CD4-positive, alpha-beta T cell treated with Interferon gamma for 1 hour (primary cell): ENCODE results near the gene SPACA7.

Source experiments
- DNase-seq: peaks from one replicate; pipeline ENCODE4 v3.0.0-alpha.2; 2020

SPACA7 gene, protein sequence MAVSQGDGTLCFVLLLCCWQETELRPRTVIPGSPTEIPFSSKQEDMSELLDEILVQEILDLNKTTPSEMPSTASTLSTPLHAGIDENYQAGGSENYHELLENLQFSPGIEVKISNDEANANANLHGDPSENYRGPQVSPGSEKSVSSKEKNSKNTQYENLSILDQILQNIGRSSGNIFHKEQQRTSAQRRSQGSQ

GRCh38 chr13:112376050-112376681, at the start of gene SPACA7:
TSS of gene SPACA7 (plus strand) at chr13:112376355. CDS start at chr13:112376386, 31 bp downstream.
- no peak for DNase-seq

GRCh38 chr13:112326821-112327370, 49.3 kb upstream of the SPACA7 start:
- no peak for DNase-seq

GRCh38 chr13:112328936-112329335, 47.2 kb upstream of the SPACA7 start:
- DNase-seq: no peak

- DNase-seq: no peak
These were observed 46.8 kb upstream of the SPACA7 start for GRCh38 chr13:112329376-112329775.

DNA sequence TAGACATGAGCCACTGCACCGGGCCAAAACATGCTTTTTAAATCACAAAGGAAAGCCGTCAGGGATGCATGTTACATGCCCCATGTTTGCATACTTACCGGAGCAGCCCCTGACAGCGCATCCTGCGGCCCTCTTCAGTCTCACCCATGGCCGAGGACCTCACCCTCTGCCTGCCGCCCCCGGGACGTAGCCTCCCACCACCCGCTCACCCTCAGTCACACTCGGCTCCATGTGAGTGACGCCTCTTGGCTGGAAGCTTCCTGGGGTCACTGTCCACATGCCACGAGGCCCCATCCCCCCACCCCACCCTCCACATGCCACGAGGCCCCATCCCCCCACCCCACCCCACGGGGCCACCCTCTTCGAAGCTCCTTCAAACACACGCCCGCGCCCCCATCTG, 46.1 kb upstream of the SPACA7 start:
- no peak for DNase-seq

GRCh38 chr13:112330479-112331381, 45.4 kb upstream of the SPACA7 start:
- DNase-seq: no peak

DNA sequence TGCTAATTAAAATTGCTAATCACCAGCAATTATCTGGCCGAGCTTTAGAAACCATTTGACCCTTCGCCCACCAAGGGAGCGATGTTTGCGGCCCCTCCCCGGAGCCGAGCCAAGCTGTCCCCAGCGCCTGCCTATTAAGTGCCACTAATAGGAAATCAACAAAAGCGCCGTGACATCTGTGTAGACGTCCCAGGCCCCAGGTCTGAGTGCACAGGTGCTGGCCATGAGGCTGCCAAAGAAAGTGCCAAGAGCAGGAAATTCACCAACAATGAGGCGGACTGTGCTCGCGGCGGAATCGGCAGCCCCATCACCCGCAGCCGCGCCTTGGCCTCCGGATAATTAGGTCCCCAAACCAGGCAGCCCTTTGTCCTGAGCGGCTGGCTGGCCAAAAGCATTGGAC, 44.5 kb upstream of the SPACA7 start:
- no peak for DNase-seq

DNA sequence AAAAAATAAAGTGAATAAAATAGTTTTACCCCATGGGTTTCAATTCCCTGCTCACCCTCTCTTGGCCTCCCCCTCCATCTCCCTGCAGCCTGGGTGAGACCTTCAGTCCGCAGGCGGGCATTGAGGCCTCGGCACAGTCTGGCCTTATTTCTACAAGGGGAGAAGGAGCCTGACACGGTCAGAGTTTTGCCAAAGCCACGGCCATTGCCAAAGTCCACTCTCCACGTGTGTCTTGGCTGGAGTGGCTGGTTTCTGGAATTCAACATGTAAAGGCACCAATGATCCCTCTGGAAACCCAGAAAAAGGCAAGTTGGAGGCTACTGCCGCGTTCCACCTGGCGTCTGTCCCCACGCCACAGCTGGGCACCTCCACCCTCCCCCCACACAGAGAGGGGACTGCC, 43.4 kb upstream of the SPACA7 start:
- DNase-seq: no peak

DNA sequence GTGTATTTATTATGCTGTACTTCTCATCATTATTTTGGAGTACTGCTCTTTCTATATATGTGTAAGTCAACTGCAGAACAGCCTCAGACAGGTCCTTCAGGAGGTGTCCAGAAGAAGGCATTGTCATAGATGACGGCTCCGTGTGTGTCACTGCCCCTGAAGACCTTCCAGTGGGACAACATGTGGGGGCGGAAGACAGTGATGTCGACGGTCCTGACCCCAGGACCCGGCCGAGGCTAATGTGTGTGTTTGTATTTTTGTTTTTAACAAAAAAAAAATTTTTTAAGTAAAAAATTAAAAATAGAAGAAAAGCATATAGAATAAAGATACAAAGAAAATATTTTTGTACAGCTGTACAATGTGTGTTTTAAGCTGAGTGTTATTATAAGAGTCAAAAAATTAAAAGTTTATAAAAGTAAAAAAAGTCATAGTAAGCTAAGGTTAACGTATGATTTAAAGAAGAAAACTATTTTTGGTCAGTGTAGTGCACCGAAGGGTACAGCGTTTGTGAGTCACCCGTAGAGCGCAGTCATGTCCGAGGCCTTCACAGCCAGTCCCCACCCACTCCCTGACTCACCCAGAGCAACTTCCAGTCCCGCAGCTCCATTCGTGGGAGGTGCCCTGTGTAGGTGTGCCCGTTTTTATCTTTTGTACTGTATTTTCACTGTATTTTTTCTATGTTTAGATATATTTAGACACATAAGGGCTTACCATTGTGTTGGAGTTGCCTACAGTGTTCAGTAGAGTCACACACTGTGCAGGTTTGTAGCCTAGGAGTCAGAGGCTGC, 42.2 kb upstream of the SPACA7 start:
- no peak for DNase-seq

- no peak for DNase-seq
These were observed 41.0 kb upstream of the SPACA7 start for GRCh38 chr13:112335135-112335534.

DNA sequence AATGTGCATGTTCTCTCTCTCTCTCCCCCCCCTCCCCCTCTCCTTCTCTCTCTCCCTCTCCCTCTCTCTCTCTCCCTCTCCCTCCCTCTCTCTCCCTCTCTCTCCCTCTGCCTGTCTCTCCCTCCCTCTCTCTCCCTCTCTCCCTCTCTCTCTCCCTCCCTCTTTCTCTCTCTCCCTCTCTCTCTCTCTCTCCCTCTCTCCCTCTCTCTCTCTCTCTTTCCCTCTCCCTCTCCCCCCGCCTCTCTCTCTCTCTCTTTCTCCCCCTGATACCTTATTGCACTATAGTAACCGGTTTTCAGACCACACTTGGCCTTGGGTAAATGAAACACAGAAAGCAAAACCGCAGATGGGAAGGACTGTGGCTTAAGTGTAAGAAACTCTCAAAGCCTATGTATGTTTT, 34.7 kb upstream of the SPACA7 start:
- DNase-seq: no peak

DNA sequence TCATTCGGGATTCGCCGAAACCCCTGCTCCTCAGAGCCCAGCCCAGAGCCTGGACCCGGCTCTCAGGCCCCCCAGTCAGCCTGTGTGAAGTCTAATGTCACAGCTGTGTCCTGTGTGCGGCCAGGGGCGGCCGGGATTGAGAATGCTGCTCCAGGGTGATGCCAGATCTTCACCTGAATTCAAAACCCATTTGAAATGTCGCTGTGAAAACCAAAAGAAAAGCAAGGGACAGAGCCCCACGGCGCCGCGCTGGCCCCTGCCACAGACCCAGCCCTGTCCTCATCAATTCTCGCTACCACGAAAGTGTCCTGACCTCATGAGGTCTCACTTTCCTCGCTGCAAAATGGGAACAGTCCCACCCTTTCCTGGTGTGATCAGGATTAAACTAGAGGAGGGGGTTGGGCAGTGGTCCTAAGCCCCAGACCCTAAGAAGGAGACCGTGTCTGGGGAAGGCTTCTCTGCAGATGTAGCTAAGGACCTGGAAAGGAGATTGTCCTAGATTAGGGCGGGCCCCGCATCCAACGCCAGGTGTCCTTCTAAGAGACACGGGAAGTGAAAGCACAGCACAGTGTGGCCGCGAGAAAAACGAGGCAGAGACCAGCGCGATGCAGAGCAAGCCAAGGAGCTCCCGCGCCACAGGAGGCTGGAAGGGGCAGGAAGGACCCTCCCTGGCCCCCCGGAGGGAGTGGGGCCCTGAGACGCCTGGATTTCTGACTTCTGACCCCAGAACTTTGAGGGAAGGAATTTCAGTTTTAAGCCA, 34.0 kb upstream of the SPACA7 start:
- DNase-seq: no peak

GRCh38 chr13:112342841-112343361, 33.3 kb upstream of the SPACA7 start:
- no peak for DNase-seq

GRCh38 chr13:112343591-112343990, 32.6 kb upstream of the SPACA7 start:
- no peak for DNase-seq

- DNase-seq: no peak
These were observed 30.4 kb upstream of the SPACA7 start for GRCh38 chr13:112345826-112346172.

DNA sequence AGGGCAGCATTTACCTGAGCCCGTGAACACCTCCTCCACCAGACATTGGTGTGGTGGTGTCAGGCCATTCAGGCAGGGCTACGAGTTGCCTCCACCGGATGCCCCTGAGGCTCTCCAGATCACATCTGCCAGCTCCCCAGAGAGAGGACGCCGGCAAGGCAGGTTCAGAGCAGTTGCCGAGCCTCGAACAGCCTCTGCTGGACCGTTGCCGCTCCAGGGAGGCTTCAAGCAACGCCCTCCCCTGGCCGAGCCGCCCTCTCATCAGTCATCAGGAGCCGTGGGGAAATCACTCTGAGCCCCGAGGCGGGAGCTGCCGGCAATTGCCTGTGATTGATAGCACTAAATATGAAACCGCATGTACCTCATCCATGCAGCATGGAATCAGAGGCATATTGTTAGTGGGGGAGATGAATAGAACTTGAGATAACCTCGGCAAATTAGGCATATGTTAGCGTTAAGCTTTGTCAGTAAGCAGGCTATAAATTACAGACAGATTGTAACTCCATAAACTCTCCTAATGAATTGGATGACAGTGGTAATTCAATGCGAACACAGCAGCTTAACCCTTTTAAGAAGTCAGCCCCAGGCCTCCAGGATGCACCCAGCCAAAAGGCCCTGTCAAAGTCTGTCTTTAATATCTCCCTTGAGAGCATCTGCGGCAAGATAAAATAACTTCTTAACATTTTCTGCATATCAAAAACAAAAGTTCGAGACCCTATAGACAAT, 29.8 kb upstream of the SPACA7 start:
- no peak for DNase-seq

- DNase-seq: no peak
These were observed 29.3 kb upstream of the SPACA7 start for GRCh38 chr13:112346899-112347229.

DNA sequence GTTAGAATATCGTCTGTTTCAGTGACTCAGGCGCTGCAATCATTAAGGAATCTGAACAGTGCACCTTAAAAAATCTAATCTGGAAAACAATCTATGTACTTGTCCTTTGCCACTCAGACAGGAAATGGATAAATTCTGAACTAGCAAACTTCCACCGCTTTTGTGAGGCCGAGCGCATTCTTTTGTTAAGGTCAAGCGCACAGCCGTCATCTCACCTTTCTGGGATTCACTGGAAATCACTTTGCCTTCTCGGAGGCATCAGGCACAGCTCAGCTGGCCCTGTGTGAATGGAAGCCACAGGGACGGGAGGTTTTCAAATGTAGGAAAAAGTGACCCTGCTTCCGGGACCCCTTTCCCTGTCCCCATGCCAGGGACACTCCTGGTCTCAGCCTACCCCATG, 28.2 kb upstream of the SPACA7 start:
- DNase-seq: no peak

DNA sequence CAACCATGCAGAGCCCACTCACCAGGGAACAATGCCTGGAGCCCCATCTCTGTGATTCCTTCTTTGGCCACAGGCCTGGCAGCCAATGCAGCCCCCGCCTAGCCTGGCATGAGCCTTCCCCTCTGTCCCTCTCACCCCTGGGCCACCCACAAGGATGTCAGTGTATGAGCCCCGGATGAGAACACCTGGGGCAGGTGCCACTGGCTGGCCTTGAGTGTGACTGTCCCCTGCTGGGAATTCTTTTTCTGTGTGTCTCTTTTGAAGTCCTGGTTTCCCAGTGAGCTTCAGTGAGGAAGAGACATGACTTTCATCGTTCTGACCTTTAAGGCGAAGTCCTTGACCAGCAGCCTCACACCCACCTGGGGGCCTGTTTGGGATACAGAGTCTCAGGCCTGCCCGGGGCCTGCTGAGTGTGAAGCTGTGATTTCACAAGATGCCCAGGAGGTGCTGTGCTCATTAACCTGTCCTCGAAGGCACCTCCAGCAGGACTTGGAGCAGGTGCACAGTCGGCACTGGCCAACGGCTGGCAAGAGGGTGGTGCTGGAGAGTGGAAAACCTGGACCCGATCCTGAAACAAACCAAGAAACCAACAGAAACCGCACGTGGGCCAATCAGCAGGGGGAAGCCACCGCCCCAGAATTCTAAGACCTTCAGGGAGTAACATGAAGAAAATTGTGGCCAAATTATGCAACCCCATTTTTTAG, 27.4 kb upstream of the SPACA7 start:
- no peak for DNase-seq

- DNase-seq: no peak
These were observed 26.5 kb upstream of the SPACA7 start for GRCh38 chr13:112349681-112350080.

DNA sequence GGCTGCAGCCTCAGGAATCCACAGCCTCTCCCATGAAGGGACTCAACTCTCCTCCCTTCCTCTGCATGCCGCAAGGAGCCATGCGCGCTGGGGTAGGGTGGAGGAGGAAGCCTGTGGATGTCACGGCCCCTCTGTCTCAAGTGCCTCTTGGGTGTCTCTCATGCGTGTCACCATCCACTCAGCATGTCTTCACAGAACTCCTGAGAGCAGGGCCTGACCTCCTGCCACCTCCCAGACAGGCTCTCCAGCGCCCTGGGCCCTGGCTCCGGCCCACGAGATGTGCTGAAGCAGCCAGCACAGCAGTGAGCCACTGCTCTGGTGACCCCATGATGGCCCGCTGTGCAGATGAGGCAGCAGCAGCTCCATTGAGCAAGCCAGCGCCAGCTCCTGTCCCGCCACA, 25.9 kb upstream of the SPACA7 start:
- DNase-seq: no peak
